ENCODE measurements around the gene NRN1.
"Not testable (repeated sequence)": the region's sequence is repeated elsewhere in the genome, so short reads cannot be mapped to it uniquely, and the experiment has no call there.

The NRN1 gene

GRCh38 chr6:5984150-5985089 lies 22.3 kb downstream of the NRN1 start:
- DNase-seq (ENCODE audit: insufficient read length, low spot score) = no peak
- FAIRE-seq = no peak

- no peak for FAIRE-seq
- no peak for DNase-seq (ENCODE audit: insufficient read length, low spot score)
Observed at GRCh38 chr6:5981126-5982026, 25.3 kb downstream of the NRN1 start.

- DNase-seq (ENCODE audit: insufficient read length, low spot score) = no peak
- no peak for FAIRE-seq
Observed at GRCh38 chr6:5979650-5980420, 26.9 kb downstream of the NRN1 start.

DNA sequence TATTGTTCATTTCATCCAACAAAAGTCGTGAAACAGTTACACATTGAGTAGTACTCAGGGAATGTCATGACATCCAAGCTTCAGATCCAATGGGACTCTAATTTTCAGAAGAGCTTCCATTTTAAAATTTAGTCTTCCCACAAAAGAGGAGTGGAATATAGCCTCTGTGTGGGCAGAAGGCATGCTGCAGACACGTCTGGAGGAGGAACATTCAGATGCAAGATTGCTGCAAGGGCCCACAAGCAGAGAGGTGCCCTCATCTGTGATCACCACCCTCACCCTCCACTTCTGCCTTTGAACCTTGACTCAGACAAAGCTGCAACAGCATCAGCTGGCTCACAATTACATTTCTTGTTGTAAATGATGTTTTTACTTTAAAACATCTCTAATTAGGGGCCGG lies 29.9 kb downstream of the NRN1 start:
- DNase-seq (ENCODE audit: insufficient read length, low spot score) (no peak), FAIRE-seq (no peak)

DNA sequence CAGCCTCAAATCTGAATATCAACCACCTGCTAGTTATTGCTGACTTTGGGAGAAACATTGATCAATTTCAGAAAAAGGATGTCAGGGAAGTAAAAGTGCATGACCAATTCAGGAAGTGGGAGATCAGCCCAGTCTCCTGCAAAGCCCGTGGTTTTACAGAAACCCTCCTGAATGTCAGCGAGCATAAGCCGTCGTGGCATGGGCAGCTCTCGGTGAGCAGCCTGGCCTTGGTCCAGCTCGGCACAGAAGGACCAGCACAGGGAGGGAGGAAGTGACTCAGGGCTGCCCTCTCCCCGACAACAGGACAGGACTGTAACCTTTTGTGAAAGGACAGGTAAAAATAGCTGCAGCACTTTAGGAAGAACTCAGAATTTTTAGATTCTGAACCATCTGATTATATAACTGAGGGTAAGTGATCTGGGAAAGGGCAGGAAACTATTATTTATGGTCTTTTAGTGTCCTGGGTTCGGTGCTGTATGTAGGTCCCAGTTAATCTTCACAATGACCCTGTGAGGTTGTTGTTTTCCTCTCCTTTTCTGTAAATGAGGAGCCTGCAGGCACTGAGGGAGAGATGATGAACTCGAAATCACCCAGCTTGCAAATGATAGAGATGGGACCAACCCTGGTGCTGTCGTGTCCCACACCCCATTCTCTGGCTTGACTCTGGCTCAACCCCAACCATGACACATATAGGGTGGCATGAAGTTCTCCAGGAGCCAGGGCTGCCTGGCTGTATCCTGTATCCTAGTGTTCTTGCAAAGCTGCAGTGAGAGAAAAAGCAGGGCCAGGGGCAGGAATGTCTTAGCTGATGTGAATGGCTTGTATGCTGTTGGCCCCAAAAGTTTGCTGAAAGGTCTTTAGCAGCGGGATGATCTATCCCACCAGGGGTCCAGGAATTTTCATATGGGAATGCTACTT lies 37.6 kb downstream of the NRN1 start:
- no peak for DNase-seq (ENCODE audit: insufficient read length, low spot score)
- FAIRE-seq = no peak

- not testable (repeated sequence) for DNase-seq (ENCODE audit: insufficient read length, low spot score); FAIRE-seq
Observed at GRCh38 chr6:5968036-5968435, 38.7 kb downstream of the NRN1 start.

- FAIRE-seq (no peak), DNase-seq (ENCODE audit: insufficient read length, low spot score) (no peak)
Observed at GRCh38 chr6:5967594-5967993, 39.1 kb downstream of the NRN1 start.

- DNase-seq (ENCODE audit: insufficient read length, low spot score) (no peak), FAIRE-seq (no peak)
Observed at GRCh38 chr6:5962794-5963193, 43.9 kb downstream of the NRN1 start.

GRCh38 chr6:5961836-5962235 lies 44.9 kb downstream of the NRN1 start:
- no peak for FAIRE-seq
- no peak for DNase-seq (ENCODE audit: insufficient read length, low spot score)

GRCh38 chr6:5960456-5960855 lies 46.3 kb downstream of the NRN1 start:
- FAIRE-seq = peak; percentile 13
- no peak for DNase-seq (ENCODE audit: insufficient read length, low spot score)

DNA sequence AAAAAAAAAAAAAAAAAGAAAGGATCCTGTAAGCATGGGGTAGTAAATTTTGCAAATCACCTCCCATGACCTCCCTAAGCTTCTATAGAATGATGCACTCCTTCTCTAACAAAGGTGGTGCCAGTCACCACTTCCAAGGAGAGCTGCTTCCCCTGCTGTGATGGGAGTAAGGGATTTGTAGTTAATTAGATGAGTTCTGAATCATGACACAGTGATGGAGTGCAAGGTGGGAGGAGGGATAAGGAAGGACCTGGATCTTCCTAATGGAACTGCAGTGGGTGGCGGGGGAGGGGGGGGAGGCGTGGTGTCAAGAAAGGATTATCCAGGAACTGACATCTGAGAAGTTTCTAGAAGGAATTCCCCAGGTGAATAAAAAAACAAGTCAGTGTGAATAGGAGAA lies 47.8 kb downstream of the NRN1 start:
- no peak for DNase-seq (ENCODE audit: insufficient read length, low spot score)
- FAIRE-seq = no peak

DNA sequence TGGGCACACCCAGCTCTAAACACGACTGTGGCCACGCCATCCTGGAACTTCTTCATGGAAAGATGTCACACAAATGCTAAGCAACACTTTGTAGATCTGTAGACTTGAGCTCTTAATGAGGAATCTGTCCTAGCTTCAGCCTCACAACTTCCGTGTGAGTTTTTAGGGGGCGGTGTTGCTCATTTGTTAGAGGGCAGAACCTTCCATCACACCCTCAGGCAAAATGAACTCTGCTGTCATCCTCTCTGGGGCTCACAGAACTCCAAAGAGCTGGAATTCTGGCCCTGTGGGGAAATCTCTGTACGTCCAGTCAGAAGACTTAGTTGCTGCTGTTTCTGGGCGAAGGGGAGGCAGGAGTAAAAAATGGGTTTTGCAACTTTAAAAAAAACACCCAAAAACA lies 49.8 kb downstream of the NRN1 start:
- DNase-seq (ENCODE audit: insufficient read length, low spot score) (no peak), FAIRE-seq (no peak)

GRCh38 chr6:5950361-5950785 lies 56.4 kb downstream of the NRN1 start:
- no peak for FAIRE-seq
- DNase-seq (ENCODE audit: insufficient read length, low spot score) = no peak
